GM18519 (cell line): ENCODE measurements around the gene PIEZO2.

Experiments
- ATAC-seq: cut with Tn5 transposase; IDR thresholded peaks from one replicate; pipeline ENCODE4 v1.9.1; 2021; ENCODE audit warnings: mild to moderate bottlenecking, moderate library complexity; ENCODE audit not compliant: unreplicated experiment, low FRiP score

The PIEZO2 gene

DNA sequence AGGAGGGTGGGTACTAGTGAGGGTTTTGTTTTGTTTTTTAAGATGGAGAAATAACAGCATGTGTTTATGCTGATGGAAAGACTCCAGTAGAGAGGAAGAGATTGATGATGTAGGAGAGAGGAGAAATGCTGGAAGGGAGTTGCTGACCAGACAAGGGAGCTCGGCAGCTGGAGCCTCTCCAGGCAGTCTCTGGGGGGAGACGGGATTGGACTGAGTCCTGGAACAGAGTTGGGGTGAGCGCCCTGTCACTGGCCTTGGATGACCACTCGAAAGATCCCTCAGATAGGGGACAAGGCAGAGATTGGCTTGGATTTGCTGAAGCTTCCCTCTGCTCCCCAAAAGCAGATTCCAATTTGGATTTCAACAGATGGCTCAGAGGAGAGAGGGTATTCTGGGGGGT lies 425.9 kb downstream of the PIEZO2 start:
- ATAC-seq, result no peak

DNA sequence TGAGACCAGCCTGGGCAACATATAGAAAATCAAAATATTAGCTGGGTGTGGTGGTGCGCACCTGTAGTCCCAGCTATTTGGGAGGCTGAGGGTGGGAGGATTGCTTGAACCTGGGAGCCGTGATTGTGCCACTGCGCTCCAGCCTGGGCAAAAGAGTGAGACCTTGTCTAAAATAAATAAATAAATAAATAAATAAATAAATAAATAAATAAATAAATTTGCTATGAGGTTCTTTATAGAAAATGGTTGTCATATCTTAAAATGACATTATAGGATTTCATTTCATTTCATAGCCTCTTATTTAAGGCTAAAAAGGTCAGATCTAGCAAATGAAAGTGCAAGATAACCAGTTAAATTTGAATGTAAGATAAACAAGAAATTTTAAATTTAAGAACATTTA lies 430.6 kb downstream of the PIEZO2 start:
- ATAC-seq, result no peak

DNA sequence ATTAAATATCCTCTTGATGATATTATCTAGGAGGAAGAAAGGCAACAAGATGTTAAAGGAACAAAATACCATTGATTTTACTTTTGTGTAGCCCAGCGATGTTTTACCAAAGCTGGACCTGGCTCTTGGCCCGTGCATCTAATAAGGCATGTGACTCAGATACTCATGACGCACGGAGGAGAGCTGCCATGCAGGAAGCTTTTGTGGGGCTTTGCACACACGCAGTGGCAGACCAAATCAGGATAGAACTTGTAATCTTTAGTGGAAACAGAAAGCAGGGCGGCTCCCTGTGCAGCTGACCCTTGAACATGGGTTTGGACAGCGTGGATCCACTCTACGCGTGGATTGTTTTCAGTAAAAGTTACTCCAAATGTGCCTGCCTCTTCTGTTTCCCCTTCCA lies 433.6 kb downstream of the PIEZO2 start:
- no peak for ATAC-seq

DNA sequence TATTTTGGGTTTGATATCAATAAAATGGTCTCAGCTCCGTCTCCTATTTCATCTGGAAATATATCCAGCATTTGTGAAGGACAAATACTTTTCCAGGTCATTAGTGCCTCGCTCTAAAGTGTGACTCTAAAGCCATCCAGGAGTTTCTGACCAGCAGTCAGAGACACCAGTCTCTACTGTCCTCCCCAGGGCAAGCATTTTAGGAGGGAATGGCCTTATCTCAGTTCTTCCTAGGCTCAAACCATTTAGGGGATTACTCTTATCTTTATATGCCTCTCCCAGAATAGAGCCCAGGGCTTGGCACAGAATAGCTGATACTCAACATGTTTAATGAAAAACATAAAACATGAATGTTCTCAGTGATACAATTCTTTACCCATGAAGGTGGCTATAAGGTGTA lies 436.0 kb downstream of the PIEZO2 start:
- no peak for ATAC-seq

DNA sequence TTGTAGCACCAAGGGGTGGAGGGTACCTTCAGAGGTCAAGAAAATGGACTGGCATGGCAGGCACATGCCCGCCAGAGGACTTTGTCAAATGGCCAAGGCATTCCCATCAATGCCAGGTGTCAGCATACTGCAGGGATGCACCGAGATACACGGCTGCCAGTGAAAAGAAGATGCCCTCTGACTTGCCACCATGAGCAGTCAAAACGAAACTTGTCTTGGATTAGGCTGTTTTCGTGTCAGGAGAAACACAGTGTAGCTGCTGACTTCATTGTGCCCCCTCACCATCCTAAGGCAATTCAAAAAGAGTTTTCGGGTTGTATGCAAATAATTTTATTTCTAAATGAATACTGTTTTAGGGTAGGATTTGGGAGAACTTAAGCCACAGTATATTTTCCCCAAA lies 442.1 kb downstream of the PIEZO2 start:
- no peak for ATAC-seq

DNA sequence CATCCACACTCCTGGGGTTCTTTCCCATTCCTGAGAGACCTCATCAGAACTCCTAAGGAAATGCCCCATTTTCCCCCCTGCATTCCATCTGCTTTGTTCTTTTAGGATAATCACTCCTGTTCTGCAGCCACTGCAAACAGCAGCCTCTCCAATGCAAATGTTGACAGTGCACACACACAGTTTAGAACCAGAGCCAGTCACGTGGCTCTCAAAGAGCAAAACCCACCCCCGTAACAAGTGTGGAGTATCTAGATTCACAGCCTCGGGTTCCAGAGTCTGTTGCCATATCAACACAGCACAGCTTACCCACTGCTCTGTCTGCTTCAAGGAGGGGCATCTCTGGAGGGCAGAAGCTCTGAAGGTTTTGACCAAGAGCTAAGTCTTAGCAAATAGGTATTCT lies 443.6 kb downstream of the PIEZO2 start:
- ATAC-seq, result no peak

DNA sequence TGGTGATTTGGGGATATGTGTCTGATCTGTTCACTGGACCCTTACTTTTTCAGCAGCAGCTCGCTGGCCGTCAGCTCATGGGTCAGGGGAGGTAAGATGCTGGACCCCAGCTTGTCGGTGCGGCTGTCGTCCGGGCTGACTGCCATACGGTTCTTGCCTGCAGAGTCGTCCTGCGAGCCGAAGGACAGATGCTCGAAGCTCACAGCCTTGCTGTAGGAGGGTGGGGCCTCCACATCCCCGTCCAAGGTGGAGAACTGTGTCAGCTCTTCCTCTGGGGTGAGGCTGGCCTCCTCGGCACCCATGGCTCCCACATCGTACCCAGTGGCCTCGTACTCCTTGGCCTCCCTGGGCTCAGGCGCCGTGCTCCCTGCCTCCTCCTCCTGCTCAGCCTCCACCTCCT lies 444.1 kb downstream of the PIEZO2 start:
- no peak for ATAC-seq

DNA sequence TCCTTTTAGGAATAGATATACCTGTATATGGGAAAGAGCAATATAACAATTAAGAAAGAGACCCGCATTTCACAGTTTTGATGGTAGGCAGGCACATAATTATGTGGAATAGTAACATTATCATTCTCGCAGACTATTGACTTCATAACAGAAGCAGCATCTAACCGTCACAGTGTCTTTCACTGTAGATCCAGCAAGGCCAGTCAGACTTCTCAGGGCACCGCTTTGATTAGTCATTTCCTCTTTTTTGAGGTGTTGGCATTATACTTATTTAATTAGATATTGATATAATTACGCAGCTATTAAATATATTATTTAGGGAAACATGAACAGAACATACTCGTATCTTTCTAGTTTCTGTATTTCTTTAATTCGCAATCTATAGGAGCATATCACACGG lies 447.2 kb downstream of the PIEZO2 start:
- ATAC-seq, result no peak

DNA sequence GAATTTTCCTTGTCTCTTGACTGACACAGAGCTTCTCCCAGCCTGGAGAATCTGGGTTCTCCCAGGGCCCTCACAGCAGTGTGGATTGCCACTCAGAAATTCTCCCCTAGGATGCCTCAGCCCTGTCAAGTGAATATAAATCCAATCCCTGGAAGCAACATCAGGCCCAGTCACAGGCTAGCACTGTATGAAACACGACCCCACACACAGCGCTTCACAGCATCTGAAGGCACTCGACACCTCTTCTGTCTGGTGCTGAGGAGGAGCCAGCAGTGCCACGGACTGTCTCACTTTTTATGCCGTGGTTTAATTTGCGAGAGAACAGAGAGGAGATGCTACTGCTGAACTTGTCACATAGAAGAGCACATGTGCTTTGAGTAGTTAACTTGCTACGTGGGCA lies 459.0 kb downstream of the PIEZO2 start:
- no peak for ATAC-seq

DNA sequence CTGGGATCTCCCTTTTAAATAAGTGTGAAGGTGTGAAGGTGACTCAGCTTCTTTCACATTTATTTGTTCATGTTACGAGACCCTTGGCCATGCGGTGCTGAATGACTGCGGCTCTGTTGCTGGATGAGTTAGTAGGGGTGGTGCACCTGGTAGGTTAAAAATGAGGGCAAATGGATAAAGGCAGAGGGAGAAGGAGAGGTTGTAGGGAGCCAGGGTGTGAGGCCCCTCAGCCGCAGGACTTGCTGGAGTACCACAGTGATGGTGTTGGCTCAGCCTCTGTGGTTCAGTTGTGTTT lies 459.4 kb downstream of the PIEZO2 start:
- no peak for ATAC-seq

DNA sequence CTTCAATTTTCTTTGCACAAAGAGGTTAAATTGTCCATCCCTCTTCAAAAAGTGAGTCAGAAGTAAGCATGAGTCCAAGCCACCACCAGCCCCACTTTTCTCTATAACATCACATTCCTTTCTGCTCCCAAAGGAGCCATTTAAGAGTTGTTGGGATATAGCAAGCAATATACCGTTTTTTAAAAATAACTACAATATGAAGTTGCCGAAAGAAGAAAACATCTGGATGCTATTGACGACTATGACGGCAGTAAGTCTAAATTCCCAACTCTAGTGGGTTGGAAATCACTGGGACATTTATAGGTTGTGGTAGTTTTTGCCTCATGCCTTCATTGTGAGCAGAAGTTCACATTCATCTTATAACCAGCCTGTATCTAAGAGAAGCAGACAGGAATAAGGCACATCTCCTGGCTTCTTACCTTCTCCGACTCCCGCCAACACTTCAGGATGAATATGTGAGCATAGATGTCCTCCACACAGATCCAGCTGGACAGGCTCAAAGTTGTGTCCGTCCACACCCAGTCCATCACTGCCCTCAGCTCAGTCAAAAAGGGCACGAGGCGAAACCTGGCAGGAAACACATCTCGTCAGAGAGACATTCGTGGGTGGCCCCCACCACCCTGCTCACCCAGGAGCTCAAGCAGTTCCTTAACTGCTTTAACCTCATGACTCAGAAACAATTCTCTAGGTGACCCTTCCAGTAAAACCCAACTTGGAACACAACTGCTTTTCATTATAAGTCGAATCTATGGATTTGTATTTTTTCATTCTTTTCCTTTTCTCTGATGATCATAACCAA lies 459.9 kb downstream of the PIEZO2 start:
- no peak for ATAC-seq

DNA sequence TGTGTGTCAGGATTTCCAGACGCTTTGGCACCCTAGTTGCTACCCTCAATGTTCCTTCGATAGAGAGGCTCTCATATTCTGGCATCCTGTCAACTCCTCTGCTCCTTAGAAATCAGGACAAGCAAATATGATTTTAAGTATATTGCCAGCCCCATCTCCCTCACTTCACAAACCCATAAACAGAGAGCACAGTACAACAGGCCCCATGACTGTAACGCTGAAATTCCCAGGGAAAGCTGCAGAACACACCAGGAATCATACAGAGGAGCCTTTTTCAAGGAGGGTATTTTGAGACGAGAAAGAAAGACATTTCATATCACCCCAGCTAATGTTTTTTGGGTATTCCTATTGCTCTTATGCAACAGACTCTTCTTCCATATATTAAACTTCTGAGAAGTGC lies 460.6 kb downstream of the PIEZO2 start:
- ATAC-seq, result no peak

DNA sequence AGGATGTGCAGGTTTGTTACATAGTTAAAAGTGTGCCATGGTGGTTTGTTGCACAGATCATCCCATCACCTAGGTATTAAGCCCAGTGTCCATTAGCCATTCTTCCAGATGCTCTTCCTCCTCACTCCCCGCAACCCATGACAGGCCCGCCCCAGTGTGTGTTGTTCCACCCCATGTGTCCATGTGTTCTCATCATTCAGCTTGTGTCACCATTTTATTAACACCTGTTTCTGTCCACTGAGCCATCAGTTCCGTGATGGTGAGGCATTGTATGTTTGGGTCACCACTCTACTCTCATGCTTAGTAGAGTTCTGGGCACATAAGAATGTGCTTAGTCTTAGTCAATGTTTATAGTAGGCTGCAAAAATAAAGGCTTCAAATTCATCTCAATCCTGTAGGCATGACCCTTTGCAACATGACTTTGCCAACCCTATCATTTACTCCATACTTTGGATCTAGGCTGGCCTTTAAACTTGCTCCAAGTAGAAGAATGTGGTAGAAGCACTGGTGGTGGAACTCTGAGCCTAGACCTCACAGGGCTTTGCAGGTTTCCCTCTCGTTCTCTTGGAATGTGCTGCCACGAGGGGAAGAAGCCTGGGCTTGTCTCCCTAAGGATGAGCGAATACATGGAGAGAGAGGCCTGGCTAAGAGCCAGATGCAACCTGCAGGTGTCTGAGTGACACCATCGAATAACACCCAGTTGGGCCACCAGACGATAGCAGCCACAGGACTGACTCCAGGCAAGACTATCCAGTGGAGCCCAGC lies 462.0 kb downstream of the PIEZO2 start:
- ATAC-seq, result no peak

DNA sequence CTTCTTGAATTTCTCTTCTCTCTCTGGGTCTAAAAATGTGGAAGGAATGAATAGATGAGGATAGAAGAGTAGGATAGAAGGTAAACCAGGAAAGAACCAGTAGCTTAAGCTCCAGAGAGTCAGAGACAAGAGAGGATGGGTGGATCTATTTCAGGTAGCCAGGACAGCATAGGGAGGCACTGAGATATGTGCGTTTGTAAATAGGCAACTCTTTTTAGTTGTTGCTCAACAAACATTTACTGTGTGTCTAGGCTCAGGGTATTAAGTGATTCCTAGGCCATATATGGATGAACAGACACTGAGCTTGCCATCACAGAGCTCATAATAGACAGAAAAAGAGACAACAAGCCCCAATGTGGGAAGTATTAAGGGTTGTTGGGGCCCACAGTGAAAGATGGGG lies 463.1 kb downstream of the PIEZO2 start:
- ATAC-seq, result no peak

DNA sequence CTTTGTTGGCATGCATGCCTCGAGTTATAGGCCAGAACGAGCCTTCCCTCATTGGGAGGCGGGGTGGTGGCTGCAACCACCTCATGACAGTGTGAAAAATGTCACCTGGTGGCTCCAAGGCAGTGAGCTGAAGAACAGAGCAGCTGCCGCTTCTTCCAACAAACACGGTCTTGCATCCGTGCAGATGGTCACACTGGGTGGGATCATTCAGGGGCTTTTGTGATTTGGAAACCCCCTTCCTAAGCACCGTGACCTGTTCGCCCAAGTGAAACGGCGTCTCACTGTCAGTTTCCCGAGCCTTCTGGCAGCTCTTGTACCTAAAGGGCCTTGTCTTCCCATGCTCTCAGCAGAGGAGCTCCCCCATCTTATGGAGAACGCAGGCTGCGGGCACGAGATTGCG lies 463.9 kb downstream of the PIEZO2 start:
- no peak for ATAC-seq

DNA sequence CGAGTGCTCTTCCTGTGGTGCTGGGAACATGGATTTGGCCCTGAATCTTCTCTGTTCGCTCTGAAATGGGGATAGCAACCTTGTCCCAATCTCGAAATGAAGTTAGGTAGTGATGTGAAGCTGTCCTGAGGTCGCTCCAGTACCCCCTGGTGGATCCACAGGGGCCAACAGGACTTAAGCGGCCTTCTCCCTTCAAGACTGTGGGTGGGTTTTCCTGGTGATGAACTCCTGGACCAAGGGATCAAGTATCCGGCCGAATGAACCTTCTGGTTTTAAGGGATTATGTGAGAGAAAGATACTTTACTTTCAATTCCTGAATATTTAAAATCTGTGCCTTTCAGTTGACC lies 467.0 kb downstream of the PIEZO2 start:
- ATAC-seq, result no peak

DNA sequence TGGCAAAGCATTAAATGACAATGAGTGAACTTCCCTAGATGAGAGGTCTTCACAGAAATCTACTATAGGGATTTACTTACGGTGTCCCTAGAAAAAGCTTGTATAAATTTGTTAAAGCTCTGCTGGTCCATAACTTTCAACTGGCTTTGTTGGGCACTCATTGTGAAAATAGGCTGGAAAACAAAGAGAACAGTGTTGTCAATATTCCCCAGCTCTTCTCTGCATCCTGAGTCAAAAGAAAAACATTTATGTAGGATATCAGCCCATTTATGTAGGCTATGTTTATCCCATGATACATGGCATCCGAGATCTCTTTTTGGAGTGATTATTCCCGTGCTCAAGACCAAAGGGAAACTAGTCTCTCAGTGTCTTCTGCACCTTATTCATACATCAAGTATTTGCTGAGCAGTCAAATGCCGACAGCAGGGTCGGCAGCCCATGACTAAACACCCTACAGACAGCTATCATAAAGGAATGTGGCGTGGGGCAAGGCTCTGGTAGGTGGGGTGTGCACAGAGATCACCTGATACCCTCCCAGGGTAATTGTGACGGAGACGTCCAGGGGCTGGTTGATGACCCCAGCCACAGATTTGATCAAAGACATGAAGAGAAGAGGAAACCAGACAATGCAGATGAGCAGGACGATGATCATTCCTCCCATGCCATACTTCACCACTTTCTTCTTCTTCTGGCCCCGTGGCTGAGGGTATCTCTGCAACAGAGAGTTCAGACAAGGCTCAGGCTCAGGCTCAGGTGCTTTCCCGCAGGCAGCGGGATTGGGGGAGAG lies 467.6 kb downstream of the PIEZO2 start:
- no peak for ATAC-seq

DNA sequence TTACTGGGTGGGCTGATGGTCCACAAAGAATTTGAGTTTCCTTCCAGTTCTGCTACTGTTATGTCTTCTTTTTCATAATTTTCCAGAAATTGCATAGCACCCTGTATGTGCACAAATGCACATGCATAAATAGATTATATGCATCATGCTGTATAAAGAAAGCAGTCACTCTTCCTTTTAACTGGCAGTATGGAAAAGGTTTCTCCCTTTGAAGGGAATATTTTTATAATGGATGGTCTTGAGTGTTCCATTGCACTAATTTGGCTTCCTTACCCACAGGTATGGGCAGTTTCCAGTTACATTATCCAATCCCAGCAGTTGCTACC lies 469.1 kb downstream of the PIEZO2 start:
- no peak for ATAC-seq

DNA sequence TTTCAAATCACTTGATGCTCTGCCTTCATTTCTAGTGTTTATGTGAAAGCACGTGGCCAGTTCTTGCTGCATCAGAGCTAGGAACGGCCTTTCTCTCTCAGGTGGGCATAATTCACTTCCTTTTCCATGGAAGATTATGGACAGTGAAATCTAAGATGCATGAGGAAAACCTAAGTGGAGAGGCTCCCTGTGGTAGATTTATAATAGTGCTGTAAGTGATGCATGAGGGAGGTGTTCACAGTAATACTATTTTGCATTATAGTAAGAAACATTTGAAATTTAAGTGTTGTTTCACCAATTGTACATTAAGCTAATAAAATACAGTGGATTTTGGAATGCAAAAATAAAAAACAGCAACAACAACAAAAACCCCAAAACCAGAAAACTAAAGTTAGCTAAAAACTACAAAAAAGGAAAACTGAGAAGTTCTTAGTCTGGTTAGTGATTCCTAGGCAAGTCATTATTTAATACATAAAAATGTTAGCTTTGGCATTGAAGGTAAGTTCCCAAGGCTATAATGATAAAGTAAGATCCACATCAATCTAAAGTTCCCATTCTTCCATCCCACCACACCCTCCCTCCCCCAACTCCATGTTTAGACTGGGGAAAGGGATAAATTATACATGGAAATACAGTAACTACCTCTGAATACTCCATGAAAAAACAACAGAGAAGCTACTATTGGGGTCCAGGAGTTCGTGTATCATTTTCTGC lies 469.7 kb downstream of the PIEZO2 start:
- ATAC-seq, result no peak

DNA sequence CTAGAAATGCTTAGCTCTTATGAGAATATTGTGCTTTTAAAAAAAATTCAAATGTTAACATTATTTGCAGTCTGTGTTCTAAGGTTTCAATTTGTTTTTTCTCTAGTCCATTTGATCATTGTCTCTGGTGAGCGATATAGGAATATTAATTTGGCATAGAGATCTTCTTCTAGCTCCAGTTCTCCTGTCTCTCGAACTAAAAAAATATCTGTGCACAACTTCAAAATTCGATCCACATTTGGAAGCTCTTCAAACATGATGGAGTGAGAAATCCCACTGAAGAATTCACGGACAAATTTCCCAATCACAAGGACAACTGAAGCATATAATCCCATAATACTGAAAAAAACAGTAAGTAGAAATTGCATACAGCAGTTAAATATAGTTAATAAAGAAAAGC lies 477.9 kb downstream of the PIEZO2 start:
- ATAC-seq, result no peak

DNA sequence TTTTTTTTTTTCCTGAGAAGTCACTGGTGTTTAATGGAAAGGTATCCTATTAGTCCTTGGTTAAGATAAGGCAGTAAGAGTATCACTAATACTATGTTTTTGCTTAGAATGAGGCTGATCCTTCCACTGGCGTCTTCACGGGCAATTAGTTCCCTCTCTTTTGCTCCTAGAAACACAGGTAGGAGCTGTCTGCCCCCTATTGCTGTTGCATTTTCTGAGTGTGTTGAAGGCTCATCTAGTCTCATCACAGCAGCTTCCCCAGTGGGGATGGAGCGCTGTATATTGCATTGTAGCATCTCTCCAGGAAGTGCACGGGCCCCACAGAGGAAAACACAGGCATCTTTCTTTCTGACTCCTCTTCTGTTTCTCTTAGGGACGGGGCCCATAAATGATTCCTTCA lies 478.5 kb downstream of the PIEZO2 start:
- no peak for ATAC-seq
